Measurements from ENCODE around the gene AKIRIN1. TPM values are rescaled to one million over a fixed set of nuclear protein-coding genes. Genes with fewer than 3 reads are reported as not detected.
"Not testable (repeated sequence)": the region's sequence is repeated elsewhere in the genome, so short reads cannot be mapped to it uniquely, and the experiment has no call there.

The AKIRIN1 gene, protein sequence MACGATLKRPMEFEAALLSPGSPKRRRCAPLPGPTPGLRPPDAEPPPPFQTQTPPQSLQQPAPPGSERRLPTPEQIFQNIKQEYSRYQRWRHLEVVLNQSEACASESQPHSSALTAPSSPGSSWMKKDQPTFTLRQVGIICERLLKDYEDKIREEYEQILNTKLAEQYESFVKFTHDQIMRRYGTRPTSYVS
- total RNA-seq = 10 to 100 TPM; 68.2 to 70.7 TPM

DNA sequence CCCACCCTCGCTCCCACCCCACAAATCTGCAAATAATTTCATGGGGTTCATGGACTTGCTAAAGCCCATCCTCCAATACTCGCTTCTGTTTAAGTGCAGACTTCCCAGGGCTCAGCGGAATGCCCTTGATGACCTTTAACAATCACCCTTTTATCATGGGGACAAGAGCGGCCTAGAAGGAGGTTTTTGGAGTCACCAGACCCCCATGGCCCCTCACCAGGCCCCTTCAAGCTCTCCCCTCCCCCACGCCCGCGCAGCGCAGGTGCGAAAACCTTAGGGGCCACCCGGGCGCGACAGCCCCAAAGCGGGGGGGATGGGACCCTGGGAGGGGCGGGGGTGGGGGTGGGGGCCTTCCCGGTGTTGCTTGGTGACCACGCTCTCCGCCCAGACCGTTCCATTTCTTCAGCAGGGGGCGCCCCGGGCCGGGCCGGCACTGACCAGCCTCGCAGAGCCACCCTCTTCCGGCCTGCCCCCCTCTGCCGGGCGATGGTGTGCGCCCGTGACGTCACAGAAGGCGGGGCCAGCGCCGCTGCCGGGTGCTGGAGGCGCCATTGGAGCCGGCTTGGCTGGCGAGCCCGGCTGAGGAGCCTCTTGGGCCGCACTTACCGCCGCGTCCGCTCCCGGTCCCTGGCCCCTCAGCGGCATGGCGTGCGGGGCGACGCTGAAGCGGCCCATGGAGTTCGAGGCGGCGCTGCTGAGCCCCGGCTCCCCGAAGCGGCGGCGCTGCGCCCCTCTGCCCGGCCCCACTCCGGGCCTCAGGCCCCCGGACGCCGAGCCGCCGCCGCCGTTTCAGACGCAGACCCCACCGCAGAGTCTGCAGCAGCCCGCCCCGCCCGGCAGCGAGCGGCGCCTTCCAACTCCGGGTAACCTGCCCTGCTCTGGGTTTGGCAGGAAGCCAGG lies at the start of gene AKIRIN1:
Gene AKIRIN1 (plus strand): TSS at position 539 of the 900 bp plus-strand sequence. CDS start 105 bp downstream, at position 644.
- H3K36me3 Mint-ChIP-seq = peaks cover 36% of the 10 kb centered on the region
- no peaks in the 10 kb centered on the region for H3K27me3 Mint-ChIP-seq
- H3K27ac Mint-ChIP-seq = peak within 1 kb of the TSS; percentile 89
- H3K9me3 Mint-ChIP-seq = no peaks in the 10 kb centered on the region
- H3K4me1 Mint-ChIP-seq = peaks cover 40% of the 10 kb centered on the region
- H3K4me3 Mint-ChIP-seq = peak within 1 kb of the TSS; percentile 93
- DNase-seq = peak; percentile 99

DNA sequence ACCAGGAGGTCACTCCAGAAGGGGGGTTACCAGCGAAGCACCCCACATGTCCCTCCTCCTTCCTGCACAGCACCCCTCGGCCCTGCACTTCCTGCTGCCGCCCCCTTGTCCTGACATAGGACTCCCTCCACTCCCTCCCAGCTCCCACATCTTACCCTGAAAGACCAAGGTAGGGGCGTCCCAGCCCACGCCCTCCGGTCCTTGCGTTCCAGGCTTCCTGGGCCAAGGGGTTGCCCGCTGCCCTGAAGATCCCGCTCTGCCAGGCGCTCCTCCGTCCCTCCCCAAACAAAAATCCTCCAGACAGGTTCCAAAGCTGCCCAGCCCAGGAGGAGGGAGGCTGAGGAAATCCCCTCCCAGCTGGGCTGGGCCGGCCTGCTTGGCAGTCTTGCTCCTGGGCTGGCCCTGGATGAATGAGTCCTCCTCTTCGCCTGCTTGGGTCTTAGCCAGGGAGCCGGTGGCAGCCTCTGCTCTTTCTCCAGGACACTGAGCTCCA lies 49.5 kb upstream of the AKIRIN1 start, which contains the start of gene RHBDL2:
Gene RHBDL2 (minus strand): TSS at position 304 of the 493 bp plus-strand sequence. CDS start 22,618 bp downstream, outside the sequence.
- Mint-ChIP-seq H3K9me3 (no peaks in the 10 kb centered on the region), H3K27me3 (no peaks in the 10 kb centered on the region), H3K36me3 (no peaks in the 10 kb centered on the region), H3K4me1 (no peaks in the 10 kb centered on the region), H3K4me3 (no peak within 1 kb of the TSS), H3K27ac (no peak within 1 kb of the TSS)
- no peak for DNase-seq

DNA sequence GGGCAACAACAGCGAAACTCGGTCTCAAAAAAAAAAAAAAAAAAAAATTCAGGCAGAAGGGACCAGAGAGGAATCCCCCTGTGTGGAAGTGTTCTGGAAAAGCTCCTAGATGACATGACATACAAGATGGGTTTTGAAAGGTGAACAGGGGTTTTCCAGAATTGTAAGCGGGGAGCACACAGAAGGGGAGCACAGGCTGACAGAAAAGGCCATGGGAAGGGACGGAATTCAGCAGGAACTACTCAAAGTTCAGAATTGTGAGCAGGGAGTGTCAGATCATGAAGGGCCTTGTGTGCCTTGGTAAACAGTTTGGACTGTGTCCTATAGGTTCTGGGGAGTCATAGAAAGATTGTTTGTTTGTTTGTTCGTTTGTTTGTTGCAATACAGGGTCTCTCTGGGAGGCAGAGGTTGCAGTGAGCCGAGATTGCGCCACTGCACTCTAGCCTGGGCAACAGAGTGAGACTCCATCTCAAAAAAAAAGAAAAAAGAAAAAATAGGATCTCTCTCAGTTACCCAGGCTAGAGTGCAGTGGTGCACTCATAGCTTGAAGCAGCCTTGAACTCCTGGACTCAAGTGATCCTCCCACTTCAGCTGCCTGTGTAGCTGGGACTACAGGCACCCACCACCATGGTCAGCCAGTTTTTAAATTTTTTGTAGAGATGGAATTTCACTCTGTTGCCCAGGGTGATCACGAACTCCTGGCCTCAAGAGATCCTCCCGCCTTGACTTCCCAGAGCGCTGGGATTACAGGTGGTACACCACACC lies 48.2 kb upstream of the AKIRIN1 start:
- no peaks in the 10 kb centered on the region for H3K36me3 Mint-ChIP-seq
- H3K9me3 Mint-ChIP-seq = no peaks in the 10 kb centered on the region
- no peaks in the 10 kb centered on the region for H3K27me3 Mint-ChIP-seq
- no peaks in the 10 kb centered on the region for H3K4me1 Mint-ChIP-seq
- DNase-seq = no peak
- no peak overlapping the region for H3K4me3 Mint-ChIP-seq
- H3K27ac Mint-ChIP-seq = no peak overlapping the region

DNA sequence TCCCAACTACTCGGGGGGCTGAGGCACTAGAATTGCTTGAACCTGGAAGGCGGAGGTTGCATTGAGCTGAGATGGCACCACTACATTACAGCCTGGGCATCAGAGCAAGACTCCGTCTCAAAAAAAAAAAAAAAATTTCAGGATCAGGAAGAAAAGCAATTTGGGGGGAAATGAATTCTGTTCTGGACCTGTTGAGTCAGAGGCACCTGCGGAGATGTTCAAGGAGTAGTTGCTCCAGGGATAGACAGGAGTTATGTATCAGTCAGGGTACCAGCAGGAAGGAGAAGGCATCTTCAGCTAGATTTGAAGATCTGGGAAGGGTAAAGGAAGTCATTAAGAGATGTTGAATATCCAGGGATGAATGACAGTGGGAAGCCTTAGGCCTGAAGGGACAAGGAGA lies 46.5 kb upstream of the AKIRIN1 start:
- Mint-ChIP-seq H3K36me3 (no peaks in the 10 kb centered on the region), H3K27ac (no peak overlapping the region), H3K9me3 (no peaks in the 10 kb centered on the region), H3K4me3 (no peak overlapping the region), H3K4me1 (no peaks in the 10 kb centered on the region), H3K27me3 (no peaks in the 10 kb centered on the region)
- no peak for DNase-seq

DNA sequence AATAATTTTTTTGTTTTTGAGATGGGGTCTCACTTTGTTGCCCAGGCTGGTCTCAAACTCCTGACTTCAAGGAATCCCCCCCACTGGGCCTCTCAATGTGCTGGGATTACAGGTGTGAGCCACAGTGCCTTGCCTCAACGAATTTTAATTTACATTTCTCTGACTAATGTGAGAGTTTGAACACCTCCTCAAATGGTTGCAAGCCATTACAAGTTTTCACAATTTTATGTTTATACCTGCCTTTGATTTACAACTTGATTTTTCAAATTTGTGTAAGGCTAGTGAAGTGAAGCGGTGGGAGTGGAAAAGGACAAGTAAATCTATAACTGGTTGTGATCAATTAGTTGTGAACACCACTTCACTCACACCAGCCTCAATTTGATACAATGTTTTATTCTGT lies 40.5 kb upstream of the AKIRIN1 start:
- H3K9me3 Mint-ChIP-seq = no peaks in the 10 kb centered on the region
- no peak overlapping the region for H3K27ac Mint-ChIP-seq
- H3K36me3 Mint-ChIP-seq = no peaks in the 10 kb centered on the region
- H3K4me3 Mint-ChIP-seq = no peak overlapping the region
- H3K4me1 Mint-ChIP-seq = peaks cover 8% of the 10 kb centered on the region
- no peaks in the 10 kb centered on the region for H3K27me3 Mint-ChIP-seq
- DNase-seq = no peak

DNA sequence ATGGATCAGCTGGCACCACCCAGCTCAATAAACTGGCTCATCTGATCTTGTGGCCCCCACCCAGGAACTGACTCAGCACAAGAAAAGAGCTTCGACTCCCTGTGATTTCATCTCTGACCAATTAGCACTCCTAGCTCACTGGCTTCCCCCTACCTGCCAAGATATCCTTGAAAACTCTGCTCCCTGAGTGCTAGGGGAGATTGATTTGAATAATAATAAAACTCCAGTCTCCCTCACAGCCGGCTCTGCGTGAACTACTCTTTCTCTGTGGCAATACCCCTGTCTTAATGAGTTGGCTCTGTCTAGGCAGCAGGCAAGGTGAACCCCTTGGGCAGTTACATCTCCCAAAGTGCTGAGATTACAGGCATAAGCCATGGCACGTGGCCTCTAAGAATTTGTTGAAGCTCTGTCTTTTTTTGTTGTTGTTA lies 37.6 kb upstream of the AKIRIN1 start:
- Mint-ChIP-seq H3K27ac (no peak overlapping the region), H3K36me3 (no peaks in the 10 kb centered on the region), H3K27me3 (no peaks in the 10 kb centered on the region), H3K4me3 (no peak overlapping the region), H3K9me3 (no peaks in the 10 kb centered on the region), H3K4me1 (peaks cover 8% of the 10 kb centered on the region)
- no peak for DNase-seq

DNA sequence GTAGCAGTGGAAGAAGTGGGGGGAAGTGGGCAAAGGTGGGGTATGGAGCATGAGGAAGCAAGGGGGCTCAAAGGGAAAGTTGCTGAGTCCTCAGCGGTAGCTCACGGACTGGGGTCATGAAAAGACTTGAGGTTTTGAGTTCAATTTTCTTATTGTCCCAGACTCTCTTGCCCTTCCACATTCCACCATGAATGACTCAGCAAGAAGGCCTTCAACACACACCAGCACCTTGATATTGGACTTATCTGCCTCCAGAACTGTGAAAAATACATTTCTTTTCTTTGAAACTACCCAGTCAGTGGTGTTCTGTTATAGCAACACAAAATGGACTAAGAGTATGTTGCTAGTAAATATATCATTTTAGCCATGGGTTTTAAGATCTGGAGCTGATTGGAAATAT lies 32.1 kb upstream of the AKIRIN1 start:
- no peaks in the 10 kb centered on the region for H3K27me3 Mint-ChIP-seq
- peaks cover 4% of the 10 kb centered on the region for H3K4me1 Mint-ChIP-seq
- no peaks in the 10 kb centered on the region for H3K36me3 Mint-ChIP-seq
- H3K9me3 Mint-ChIP-seq = no peaks in the 10 kb centered on the region
- H3K4me3 Mint-ChIP-seq = no peak overlapping the region
- DNase-seq = no peak
- H3K27ac Mint-ChIP-seq = no peak overlapping the region

DNA sequence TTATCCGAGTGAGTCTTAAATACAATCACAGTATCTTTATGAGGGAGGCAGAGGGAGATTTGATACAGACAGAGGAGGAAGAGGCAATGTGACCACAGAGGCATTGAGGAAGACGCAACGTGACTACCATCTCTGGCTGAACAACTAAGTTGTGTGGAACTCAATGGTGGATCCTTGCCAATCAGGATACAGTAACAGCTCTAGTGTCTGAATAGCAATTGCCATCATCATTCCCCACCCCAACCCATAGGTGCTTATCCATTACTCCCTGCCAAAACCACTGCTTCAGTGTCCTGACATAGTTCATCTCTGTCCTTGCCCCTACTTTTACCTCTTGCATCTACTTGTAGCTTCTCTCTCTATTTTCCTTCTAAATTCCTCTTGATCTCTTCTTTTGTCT lies 29.0 kb upstream of the AKIRIN1 start:
- peaks cover 6% of the 10 kb centered on the region for H3K4me1 Mint-ChIP-seq
- H3K36me3 Mint-ChIP-seq = no peaks in the 10 kb centered on the region
- H3K4me3 Mint-ChIP-seq = no peak overlapping the region
- H3K9me3 Mint-ChIP-seq = no peaks in the 10 kb centered on the region
- H3K27me3 Mint-ChIP-seq = no peaks in the 10 kb centered on the region
- DNase-seq = no peak
- H3K27ac Mint-ChIP-seq = no peak overlapping the region

DNA sequence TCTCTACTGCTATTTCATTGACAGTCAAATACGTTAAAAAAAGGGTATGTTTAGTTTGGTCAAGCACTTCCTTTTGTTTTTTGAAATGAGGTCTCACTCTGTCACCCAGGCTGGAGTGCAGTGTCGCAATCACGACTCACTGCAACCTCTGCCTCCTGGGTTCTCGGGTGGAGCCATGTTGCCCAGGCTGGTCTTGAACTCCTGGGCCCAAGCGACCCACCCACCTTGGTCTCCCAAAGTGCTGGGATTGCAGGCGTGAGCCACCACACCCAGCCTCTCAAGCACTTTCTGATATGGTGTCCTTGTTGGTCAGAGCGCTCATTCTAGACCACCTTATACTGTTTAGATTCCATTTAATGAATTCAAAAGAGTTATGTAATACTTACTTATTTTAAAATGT lies 28.5 kb upstream of the AKIRIN1 start:
- Mint-ChIP-seq H3K27ac (no peak overlapping the region), H3K36me3 (no peaks in the 10 kb centered on the region), H3K27me3 (no peaks in the 10 kb centered on the region), H3K4me3 (no peak overlapping the region), H3K9me3 (no peaks in the 10 kb centered on the region), H3K4me1 (peaks cover 6% of the 10 kb centered on the region)
- DNase-seq = no peak

DNA sequence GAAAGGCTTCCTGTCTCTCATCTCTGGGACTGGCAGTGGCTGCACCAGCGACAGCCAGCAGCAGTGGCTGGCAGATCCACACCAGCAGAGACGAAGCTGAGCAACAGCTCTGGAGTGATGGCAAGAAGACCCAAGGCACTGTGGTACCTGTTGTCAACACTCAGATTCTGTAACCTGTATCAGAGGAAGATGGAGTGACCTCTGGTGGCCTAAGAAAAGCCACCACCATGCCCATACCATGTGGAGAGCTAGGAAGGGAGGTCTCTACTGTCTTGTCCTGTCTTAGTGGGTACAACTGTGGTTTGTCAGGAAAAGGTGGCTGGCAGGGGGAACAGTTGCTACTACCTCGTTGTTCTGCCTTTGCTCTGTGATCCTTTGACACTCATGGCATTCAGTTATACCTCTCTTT lies 26.9 kb upstream of the AKIRIN1 start:
- Mint-ChIP-seq H3K4me3 (no peak overlapping the region), H3K4me1 (peaks cover 6% of the 10 kb centered on the region), H3K27ac (no peak overlapping the region), H3K36me3 (no peaks in the 10 kb centered on the region), H3K9me3 (no peaks in the 10 kb centered on the region), H3K27me3 (no peaks in the 10 kb centered on the region)
- DNase-seq = no peak

DNA sequence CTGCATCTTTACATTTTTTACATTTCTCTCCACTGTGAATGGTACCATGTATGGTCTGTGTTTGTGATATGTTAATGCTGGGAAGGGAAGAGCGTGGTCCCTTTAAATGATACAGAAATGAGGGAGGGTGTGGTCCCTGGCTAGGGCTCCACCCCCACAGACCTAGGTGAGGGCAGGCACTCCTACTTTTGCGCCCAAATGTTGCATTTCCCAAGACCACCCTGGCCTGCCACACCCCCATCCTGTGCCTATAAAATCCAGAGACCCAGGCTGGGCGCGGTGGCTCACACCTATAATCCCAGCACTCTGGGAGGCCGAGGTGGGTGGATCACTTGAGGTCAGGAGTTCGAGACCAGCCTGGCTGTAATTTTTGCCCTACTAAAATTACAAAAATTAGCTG lies 17.9 kb upstream of the AKIRIN1 start:
- H3K4me3 Mint-ChIP-seq, H3K27ac Mint-ChIP-seq, H3K27me3 Mint-ChIP-seq, H3K36me3 Mint-ChIP-seq, H3K4me1 Mint-ChIP-seq, DNase-seq, H3K9me3 Mint-ChIP-seq: not testable (repeated sequence)

DNA sequence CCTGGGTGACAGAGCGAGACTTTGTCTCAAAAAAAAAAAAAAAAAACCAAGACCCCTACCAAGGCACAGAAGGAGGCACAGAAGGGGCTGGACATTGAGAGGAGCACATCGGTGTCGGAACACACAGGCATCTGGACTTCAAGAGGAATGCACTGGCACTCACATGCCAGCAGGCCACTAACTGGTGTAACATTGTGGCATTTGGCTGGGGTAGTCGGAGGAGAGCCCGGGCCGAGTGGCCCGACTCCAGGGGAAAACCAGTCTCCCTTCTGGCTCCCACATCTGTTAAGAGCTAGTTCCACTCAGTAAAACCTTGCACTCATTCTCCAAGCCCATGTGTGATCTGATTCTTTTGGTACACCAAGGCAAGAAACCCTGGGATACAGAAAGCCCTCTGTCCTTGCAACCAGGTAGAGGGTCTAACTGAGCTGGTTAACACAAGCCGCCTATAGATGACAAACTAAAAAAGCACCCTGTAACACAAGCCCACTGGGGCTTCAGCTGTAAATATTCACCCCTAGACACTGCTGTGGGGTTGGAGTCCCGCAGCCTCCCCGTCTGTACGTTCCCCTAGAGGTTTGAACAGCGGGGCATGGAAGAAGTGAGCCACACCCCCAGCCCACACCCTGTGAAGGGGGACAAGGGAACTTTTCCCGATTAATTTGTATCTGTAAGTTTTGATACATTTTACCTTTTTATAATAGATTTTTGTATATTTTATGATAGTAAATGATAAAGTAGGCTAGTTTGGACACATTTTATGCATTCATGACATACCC lies 17.2 kb upstream of the AKIRIN1 start:
- H3K27me3 Mint-ChIP-seq = no peaks in the 10 kb centered on the region
- no peak for DNase-seq
- peaks cover 7% of the 10 kb centered on the region for H3K36me3 Mint-ChIP-seq
- H3K27ac Mint-ChIP-seq = no peak overlapping the region
- peaks cover 5% of the 10 kb centered on the region for H3K4me1 Mint-ChIP-seq
- no peak overlapping the region for H3K4me3 Mint-ChIP-seq
- H3K9me3 Mint-ChIP-seq = peaks cover 7% of the 10 kb centered on the region

DNA sequence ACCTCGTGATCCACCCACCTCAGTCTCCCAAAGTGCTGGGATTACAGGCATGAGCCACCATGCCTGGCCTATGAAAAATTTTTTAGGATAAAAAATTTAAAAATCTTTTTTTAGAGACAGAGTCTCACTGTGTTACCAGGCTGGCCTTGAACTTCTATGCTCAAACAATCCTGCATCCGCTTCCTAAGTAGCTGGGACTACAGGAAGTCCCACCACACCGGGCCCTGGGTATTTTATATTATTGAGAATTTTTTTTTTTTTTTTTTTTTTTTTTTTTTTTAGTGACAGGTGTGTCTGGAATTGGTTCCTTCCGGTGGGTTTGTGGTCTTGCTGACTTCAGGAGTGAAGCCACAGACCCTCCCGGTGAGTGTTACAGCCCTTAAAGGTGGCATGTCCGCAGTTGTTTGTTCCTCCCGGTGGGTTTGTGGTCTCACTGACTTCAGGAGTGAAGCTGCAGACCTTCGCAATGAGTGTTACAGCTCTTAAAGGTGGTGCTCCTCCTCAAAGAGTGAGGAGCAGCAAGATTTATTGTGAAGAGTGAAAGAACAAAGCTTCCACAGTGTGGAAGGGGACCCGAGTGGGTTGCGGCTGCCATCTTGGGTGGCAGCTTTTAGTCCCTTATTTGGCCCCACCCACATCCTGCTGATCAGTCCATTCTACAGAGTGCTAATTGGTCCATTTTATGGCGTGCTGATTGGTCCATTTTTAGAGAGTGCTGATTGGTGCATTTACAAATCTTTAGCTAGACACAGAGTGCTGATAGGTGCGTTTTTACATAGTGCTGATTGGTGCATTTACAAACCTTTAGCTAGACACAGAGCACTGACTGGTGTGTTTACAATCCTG lies 13.5 kb upstream of the AKIRIN1 start:
- H3K4me1 Mint-ChIP-seq, H3K27me3 Mint-ChIP-seq, H3K36me3 Mint-ChIP-seq, H3K9me3 Mint-ChIP-seq: not testable (repeated sequence)
- Mint-ChIP-seq H3K27ac (peak overlapping the region; percentile 73), H3K4me3 (peak overlapping the region; percentile 48)
- peak; percentile 52 for DNase-seq

DNA sequence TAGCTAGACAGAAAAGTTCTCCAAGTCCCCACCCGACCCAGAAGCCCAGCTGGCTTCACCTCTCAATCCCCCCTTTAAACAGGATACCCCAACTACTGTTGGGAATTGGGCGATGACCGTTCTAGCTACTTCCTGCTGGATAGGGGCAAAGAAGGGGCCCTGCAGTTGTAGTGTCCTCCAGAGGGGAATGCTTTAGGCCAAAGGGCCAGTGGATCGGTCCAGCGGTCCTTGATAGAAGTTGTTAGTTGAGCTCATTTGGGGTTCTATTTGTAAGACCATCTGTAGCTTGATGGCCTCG lies 12.9 kb upstream of the AKIRIN1 start:
- not testable (repeated sequence) for H3K36me3 Mint-ChIP-seq, H3K27ac Mint-ChIP-seq, H3K4me1 Mint-ChIP-seq

More for the DNA sequence above, 12.9 kb upstream of the AKIRIN1 start:
- DNase-seq = peak; percentile 18
- H3K4me3 Mint-ChIP-seq = peak overlapping the region; percentile 48
- not testable (repeated sequence) for H3K27me3 Mint-ChIP-seq, H3K9me3 Mint-ChIP-seq
